Thoracic aorta (tissue), 2 donors: ENCODE measurements around the gene DCUN1D4. TPM values are rescaled to one million over a fixed set of nuclear protein-coding genes. Genes with fewer than 3 reads are reported as not detected.

Experiments
- ATAC-seq: fragments of 150-250 bp; one replicate; pipeline ENCODE4 v1.8.0; 2017; ENCODE audit warnings: low read depth; ENCODE audit not compliant: insufficient number of reproducible peaks, low FRiP score
- DNase-seq: peaks from one replicate; pipeline ENCODE4 v3.0.0-alpha.2; 2020; ENCODE audit warnings: low spot score
- H3K27ac ChIP-seq, 2 donors: fragments of 200-600 bp; sonication (generic); 1 replicate in 1 of 2; 2 replicates in 1 of 2; pipeline ENCODE4 v1.5.1; 2016; ENCODE audit warnings: mild to moderate bottlenecking in 2 of 2, moderate library complexity in 2 of 2
- H3K27me3 ChIP-seq: fragments of 200-600 bp; sonication (generic); replicated peaks from 2 replicates; pipeline ENCODE4 v1.6.0; 2016; ENCODE audit warnings: mild to moderate bottlenecking; ENCODE audit not compliant: insufficient read depth
- H3K36me3 ChIP-seq: fragments of 200-600 bp; sonication (generic); one replicate; pipeline ENCODE4 v1.5.1; 2016
- H3K4me1 ChIP-seq, 2 donors: fragments of 200-600 bp; sonication (generic); 1 replicate in 1 of 2; 2 replicates in 1 of 2; pipeline versions ENCODE4 v1.5.1 to v1.6.0; 2016; ENCODE audit warnings: low read depth in 2 of 2, mild to moderate bottlenecking in 1 of 2; ENCODE audit not compliant: control insufficient read depth in 1 of 2
- H3K4me3 ChIP-seq: fragments of 200-600 bp; sonication (generic); 2 replicates; pipeline ENCODE4 v1.5.1; 2016; ENCODE audit warnings: mild to moderate bottlenecking
- H3K9me3 ChIP-seq: fragments of 200-600 bp; sonication (generic); 2 replicates; pipeline ENCODE4 v1.5.1; 2016
- CTCF ChIP-seq: fragments of 200-600 bp; sonication (generic); IDR thresholded peaks from one replicate; pipeline ENCODE4 v1.5.1; 2019; ENCODE audit warnings: antibody characterized with exemption
- total RNA-seq, 2 donors: library from RNA; depleted of rRNA; stranded (reverse); fragments of >200 nt; gene quantifications; one replicate each; pipeline versions ENCODE4 v1.1.0 to v1.2.3, GENCODE V29; 2016

Gene DCUN1D4
- total RNA-seq, 2 donors from 2014 or later = 30.3 to 53.8 TPM

GRCh38 chr4:51870441-51871188, 27.7 kb downstream of the DCUN1D4 start:
- Histone ChIP-seq H3K9me3 (no peaks in the 10 kb centered on the region), H3K27me3 (no peaks in the 10 kb centered on the region), H3K36me3 (peaks cover 49% of the 10 kb centered on the region), H3K27ac (no peak overlapping the region), H3K4me3 (no peak overlapping the region), H3K4me1 (no peaks in the 10 kb centered on the region)
- no peak for DNase-seq
- TF ChIP-seq CTCF = no peak
- no peak for ATAC-seq

- ATAC-seq (no peak), DNase-seq (no peak)
- no peaks in the 10 kb centered on the region for H3K27me3 ChIP-seq
- no peaks in the 10 kb centered on the region for H3K9me3 ChIP-seq
- H3K4me3 ChIP-seq = no peak overlapping the region
- no peaks in the 10 kb centered on the region for H3K4me1 ChIP-seq
- no peak for TF ChIP-seq CTCF
- peaks cover 41% of the 10 kb centered on the region for H3K36me3 ChIP-seq
- no peak overlapping the region for H3K27ac ChIP-seq
These were observed 29.5 kb downstream of the DCUN1D4 start for GRCh38 chr4:51872283-51872997.

- no peaks in the 10 kb centered on the region for H3K9me3 ChIP-seq
- no peaks in the 10 kb centered on the region for H3K4me1 ChIP-seq
- ATAC-seq = no peak
- no peak overlapping the region for H3K4me3 ChIP-seq
- DNase-seq = no peak
- H3K27me3 ChIP-seq = no peaks in the 10 kb centered on the region
- no peak overlapping the region for H3K27ac ChIP-seq
- H3K36me3 ChIP-seq = peaks cover 38% of the 10 kb centered on the region
- no peak for TF ChIP-seq CTCF
These were observed 31.6 kb downstream of the DCUN1D4 start for GRCh38 chr4:51874551-51874950.

- DNase-seq = no peak
- H3K27me3 ChIP-seq = no peaks in the 10 kb centered on the region
- peaks cover 34% of the 10 kb centered on the region for H3K36me3 ChIP-seq
- no peak for TF ChIP-seq CTCF
- H3K27ac ChIP-seq = no peak overlapping the region
- no peak for ATAC-seq
- H3K4me3 ChIP-seq = no peak overlapping the region
- no peaks in the 10 kb centered on the region for H3K9me3 ChIP-seq
- peaks cover 5 to 8% of the 10 kb centered on the region in 2 donors for H3K4me1 ChIP-seq
These were observed 35.5 kb downstream of the DCUN1D4 start for GRCh38 chr4:51878431-51878830.
